Amygdala (tissue), 56 donors: Measurements from ENCODE around the gene GFRA1.

Source experiments
- DNase-seq, 56 donors: peaks; one replicate each; lab custom pipeline; 2025; lab: John Stamatoyannopoulos, UW

The GFRA1 gene

DNA sequence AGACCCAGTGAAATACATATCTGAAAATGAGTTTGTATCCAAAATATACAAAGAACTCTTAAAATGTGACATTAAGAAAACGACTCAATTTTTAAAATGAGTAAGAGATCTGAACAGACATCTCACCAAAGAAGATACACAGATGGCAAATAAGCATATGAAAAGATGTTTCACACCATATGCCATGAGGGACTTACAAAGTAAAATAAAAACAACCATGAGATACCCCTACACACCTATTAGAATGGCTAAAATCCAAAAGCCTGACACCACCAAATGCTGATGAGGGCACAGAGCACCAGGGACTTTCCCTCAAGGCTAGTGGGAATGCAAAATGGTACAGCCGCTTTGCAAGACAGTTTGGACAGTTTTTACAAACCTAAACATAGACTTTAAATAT, 27.9 kb downstream of the GFRA1 start:
- no peak for DNase-seq

- no peak for DNase-seq
Observed at GRCh38 chr10:116241642-116242410, 31.2 kb downstream of the GFRA1 start.

DNA sequence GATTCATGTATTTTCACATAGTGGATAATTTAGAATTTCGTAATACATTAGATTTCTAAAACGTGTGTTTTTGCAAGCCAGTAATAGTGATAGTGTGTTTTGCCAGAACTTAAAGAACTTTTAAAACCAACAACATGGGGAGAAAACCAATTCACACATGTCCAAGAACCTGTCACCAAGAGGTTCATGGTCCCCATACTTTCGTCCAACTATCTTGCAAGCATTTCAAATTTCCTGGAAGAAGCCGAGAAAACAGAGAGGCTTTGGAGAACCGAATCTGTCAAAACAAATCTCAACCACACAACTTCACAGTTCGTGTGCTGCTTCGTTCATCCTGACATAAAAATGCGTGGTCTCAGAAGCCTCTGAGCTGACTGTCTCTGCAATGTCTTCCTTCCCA, 31.9 kb downstream of the GFRA1 start:
- DNase-seq, result no peak

DNA sequence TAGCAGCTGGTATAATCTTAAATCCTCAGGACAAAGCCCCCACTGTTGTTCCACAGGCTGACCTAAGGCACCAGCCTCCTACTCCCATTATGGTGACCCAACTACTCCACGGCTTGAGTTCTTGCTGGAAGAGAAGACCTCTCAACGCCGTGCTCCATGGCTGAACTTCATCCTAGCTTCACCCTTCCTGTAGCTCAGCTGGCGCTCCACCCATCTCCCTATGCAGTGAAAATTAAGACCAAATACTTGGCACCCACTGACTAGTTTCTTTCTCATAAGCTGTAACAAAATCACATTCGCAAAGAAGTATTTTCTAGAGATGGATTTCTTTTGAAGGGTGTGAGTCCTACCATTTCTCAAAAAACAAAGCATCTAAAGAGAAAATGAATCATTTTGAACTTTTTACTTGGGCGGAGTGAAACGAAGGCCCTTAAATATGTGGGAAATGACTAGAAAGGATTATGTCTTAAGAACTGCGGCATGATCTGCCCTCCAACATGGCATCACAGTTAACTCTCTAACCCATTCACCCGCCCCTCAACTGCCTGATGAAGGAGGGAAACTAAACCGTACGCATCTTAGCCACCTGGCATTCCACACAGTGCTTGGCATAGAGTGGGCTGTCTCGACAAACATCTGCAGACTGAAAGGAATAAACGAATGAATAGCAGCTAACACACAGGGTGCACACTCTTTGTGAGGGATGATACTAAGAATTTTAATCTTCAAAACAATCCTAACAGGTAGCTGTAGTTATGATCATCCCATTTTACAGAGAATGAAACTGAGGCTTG, 32.7 kb downstream of the GFRA1 start:
- DNase-seq, result no peak

GRCh38 chr10:116239229-116239628, 33.8 kb downstream of the GFRA1 start:
- DNase-seq, result no peak

- DNase-seq, result no peak
Observed at GRCh38 chr10:116237970-116238369, 35.0 kb downstream of the GFRA1 start.

GRCh38 chr10:116237260-116237659, 35.7 kb downstream of the GFRA1 start:
- DNase-seq, result no peak

- DNase-seq, result no peak
Observed at GRCh38 chr10:116233230-116233629, 39.8 kb downstream of the GFRA1 start.

GRCh38 chr10:116232613-116233012, 40.4 kb downstream of the GFRA1 start:
- no peak for DNase-seq

DNA sequence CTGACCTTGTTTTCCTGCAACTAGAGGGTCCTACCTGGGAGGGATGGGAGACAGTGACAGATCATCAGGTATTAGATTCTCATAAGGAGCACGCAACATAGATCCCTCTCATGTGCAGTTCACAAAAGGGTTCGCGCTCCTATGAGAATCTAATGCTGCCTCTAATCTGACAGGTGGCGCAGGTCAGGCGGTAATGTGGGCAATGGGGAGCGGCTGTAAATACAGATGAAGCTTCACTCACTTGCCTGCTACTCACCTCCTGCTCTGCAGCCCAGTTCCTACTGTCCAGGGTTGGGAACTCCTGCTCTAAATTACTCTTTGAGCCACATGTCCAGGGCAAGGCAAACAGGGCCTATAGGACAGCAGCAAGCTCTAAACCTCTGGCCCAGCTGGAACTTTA, 46.2 kb downstream of the GFRA1 start:
- no peak for DNase-seq

DNA sequence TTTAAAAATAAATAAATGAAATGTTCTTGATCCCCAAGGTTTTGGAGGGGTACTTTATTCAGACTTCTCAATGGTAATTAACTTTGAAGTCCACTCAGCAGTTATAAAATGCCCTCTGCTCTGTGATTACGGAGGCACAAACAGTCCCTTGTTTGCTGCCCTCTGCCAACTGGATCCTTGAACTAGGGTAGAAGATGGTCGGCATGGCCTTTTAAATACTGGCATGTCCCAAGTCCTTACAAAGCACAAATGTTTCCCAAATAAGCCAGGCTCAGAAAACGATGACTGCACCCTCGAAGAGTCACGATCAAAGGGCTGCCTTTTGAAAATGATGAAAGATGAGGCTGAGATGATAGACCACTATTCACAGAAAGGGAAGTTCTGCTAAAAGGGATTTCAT, 47.0 kb downstream of the GFRA1 start:
- no peak for DNase-seq

- no peak for DNase-seq
Observed at GRCh38 chr10:116223289-116223688, 49.7 kb downstream of the GFRA1 start.

DNA sequence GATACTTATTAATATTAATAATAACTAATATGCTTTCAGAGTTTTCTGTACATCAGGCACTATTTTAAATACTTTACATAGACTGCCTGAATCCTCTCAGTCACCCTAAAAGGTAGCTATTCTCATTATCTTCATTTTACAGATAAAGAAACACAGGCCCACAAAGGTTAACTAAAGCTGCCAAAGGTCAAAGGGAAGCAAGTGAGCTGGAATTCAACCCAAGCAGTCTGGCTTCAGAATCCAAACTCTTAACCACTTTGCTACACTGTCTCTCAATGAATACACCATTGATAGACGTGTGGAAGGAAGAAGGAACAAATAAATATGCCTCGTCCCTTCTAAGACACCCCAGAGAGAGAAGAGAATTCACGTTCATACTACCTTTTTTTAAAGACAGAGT, 52.0 kb downstream of the GFRA1 start:
- no peak for DNase-seq

GRCh38 chr10:116216676-116217075, 56.3 kb downstream of the GFRA1 start:
- DNase-seq, result no peak

DNA sequence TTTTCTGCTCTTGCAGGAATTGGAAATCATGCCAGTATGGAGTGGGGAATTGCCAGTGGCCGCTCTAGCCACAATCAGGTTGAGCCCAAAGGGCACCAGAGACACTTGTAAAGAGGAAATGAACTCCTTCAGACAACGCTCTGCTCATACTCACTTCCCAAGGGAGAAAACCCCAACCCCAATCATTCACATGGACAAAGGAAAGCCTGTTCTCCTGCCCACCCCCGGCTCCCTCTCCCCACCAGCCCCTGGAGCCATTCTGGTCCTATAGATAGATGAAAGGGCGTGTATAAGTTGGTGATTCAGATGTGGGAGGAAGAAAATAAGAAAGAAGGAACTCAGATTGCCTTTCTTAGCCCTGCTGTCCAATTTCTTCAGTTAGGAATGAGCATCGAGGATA, 57.4 kb downstream of the GFRA1 start:
- no peak for DNase-seq

DNA sequence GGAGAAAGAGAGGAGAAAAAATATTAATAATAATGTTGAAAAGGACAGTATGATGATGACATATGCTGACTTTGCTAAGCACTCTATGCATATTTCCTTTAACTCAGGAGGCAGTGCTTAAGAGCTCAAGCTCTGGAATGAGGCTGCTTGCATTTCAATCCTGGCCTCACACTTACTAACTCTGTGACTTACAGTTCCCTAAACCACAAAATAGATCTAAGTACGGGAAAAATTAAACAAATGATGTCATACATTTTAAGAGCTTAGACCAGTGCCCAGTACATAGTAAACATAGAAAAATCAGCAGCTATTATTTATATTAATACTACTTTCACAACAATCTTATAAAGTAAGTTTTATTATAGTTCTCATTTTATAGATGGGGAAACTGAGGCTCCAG, 61.3 kb downstream of the GFRA1 start:
- DNase-seq, result no peak

- DNase-seq, result no peak
Observed at GRCh38 chr10:116210588-116211346, 62.2 kb downstream of the GFRA1 start.

DNA sequence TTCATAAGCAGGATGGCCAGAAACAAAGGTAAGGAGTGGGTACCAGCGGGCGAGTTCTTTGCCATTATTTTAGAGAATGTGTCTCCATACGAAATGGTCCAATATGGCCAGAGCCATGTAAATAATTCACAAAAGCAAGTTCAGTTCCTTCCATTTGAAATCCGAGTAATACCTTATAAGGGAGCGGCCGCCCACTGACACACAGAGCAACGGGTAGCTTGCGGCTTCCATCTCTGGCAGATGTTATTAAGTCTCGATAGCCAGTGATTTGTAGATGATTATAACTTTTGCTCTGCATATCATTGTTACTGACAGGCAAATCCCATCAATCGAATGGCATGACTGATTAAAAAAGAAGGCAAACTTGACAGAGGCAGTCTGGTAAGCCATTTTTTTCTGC, 63.2 kb downstream of the GFRA1 start:
- DNase-seq, result no peak

DNA sequence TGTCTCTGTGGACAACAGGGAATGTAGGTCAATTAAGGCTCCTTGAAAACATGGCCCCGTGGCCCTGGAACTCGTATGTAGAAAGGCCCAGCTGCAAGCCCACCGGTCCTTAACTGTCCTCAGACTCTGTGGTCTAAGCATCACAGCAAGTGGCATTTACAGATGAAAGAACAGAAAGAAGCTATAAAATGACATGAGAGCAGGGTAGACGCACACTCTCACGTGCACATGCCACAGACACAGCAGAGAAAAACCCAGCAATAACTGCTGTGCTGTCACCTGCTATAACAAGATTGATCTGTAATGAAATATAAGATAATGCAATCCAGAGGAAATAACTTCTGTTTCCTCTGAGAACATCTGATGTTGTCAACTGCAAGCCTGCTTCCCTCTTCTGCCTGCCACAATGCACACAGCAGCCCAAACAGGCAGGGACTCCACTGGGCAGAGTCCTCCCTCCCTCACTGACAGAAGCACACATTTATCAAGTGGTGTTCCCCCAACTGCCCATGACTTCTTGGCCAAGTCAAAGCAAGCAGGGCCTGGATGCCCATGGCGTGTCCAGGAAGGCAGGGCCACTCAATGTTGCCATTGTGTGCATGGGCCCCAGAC, 63.9 kb downstream of the GFRA1 start:
- DNase-seq, result no peak

- DNase-seq, result no peak
Observed at GRCh38 chr10:116207690-116208089, 65.3 kb downstream of the GFRA1 start.

- DNase-seq, result no peak
Observed at GRCh38 chr10:116203661-116204060, 69.3 kb downstream of the GFRA1 start.
